HTERT RPE-1 (cell line): ENCODE measurements around the gene MBD6.
"Not testable (repeated sequence)": the region's sequence is repeated elsewhere in the genome, so short reads cannot be mapped to it uniquely, and the experiment has no call there.

Source experiments
- in situ Hi-C: fragments of 300-500 bp; cut with MboI; formaldehyde crosslinking; loops from 4 replicates; pipeline ENCODE4 v1.14.3; 2020; ENCODE audit warnings: low sequenced_read_pairs

The MBD6 gene

GRCh38 chr12:57546438-57547287, 24.0 kb downstream of the MBD6 start, which contains the start of gene DCTN2:
TSS of gene DCTN2 (minus strand) at chr12:57547192. CDS start at chr12:57547063, 129 bp downstream.
- in situ Hi-C loops: no loop called here

GRCh38 chr12:57547288-57548012, 24.8 kb downstream of the MBD6 start:
- in situ Hi-C loops: no loop called here

GRCh38 chr12:57548013-57548315, 25.3 kb downstream of the MBD6 start:
- in situ Hi-C loops: no loop called here

- in situ Hi-C loops: no loop called here
Observed at GRCh38 chr12:57548488-57548887, 25.9 kb downstream of the MBD6 start.

GRCh38 chr12:57549203-57549908, 26.7 kb downstream of the MBD6 start:
- in situ Hi-C loops: no loop called here

GRCh38 chr12:57549909-57550640, 27.5 kb downstream of the MBD6 start, which contains the start of gene KIF5A:
TSS of gene KIF5A (plus strand) at chr12:57550044. CDS start at chr12:57550272, 228 bp downstream.
- in situ Hi-C loops: no loop called here

- in situ Hi-C loops: no loop called here
Observed at GRCh38 chr12:57550641-57551549, 28.3 kb downstream of the MBD6 start.

- in situ Hi-C loops: no loop called here
Observed at GRCh38 chr12:57551637-57552305, 29.1 kb downstream of the MBD6 start.

GRCh38 chr12:57552306-57552651, 29.7 kb downstream of the MBD6 start:
- in situ Hi-C loops: no loop called here

- in situ Hi-C loops: no loop called here
Observed at GRCh38 chr12:57552835-57553313, 30.2 kb downstream of the MBD6 start.

GRCh38 chr12:57553343-57554202, 30.9 kb downstream of the MBD6 start:
- in situ Hi-C loops: no loop called here

GRCh38 chr12:57554453-57554852, 31.8 kb downstream of the MBD6 start:
- in situ Hi-C loops: no loop called here

- in situ Hi-C loops: no loop called here
Observed at GRCh38 chr12:57554897-57555296, 32.3 kb downstream of the MBD6 start.

GRCh38 chr12:57558864-57559263, 36.2 kb downstream of the MBD6 start:
- in situ Hi-C loops: no loop called here

GRCh38 chr12:57560516-57560915, 37.9 kb downstream of the MBD6 start:
- in situ Hi-C loops: no loop called here

GRCh38 chr12:57561117-57561516, 38.5 kb downstream of the MBD6 start:
- in situ Hi-C loops: not testable (repeated sequence)

- in situ Hi-C loops: no loop called here
Observed at GRCh38 chr12:57563358-57563757, 40.7 kb downstream of the MBD6 start.

GRCh38 chr12:57564178-57564740, 41.6 kb downstream of the MBD6 start:
- in situ Hi-C loops: no loop called here
